Panc1 (cell line): ENCODE measurements around the gene FBXO27. TPM values are rescaled to one million over a fixed set of nuclear protein-coding genes. Genes with fewer than 3 reads are reported as not detected.
A peak's percentile ranks its signal among the peaks of the same experiment; 100 is the strongest.

Experiments used
- ATAC-seq: fragments of 200-7000 bp; cut with Tn5 transposase; 2 replicates; pipeline ENCODE4 v1.9.1; 2020; ENCODE audit warnings: mild to moderate bottlenecking, moderate library complexity
- BruUV-seq: library from RNA; stranded (reverse); fragments of 400-500 nt; replicated peaks from 2 replicates; lab custom pipeline; 2021; lab: Mats Ljungman, UMichigan
- CTCF ChIA-PET: fragments of 300-600 bp; sonication (Branson Sonifier 250); formaldehyde crosslinking; loops from one replicate; lab custom pipeline; 2022; ENCODE audit warnings: antibody characterized with exemption; lab: Charles Lee
- POLR2A ChIA-PET: fragments of 300-600 bp; sonication (Branson Sonifier 250); formaldehyde crosslinking; loops from one replicate; lab custom pipeline; 2022; ENCODE audit warnings: antibody characterized with exemption; lab: Charles Lee
- DNase-seq: peaks from one replicate; pipeline ENCODE4 v3.0.0-alpha.2; 2010; ENCODE audit warnings: low read depth, low spot score
- H3K27ac ChIP-seq: 2 replicates; pipeline ENCODE4 v1.5.1; 2011; ENCODE audit warnings: mild to moderate bottlenecking, low read length, inconsistent platforms
- H3K27me3 ChIP-seq: fragments of 200-500 bp; sonication (Bioruptor generic); 2 replicates; pipeline ENCODE4 v1.6.0; 2014; ENCODE audit warnings: low read length, inconsistent platforms; ENCODE audit not compliant: control insufficient read depth, insufficient read depth
- H3K36me3 ChIP-seq: fragments of 200-500 bp; sonication (Bioruptor generic); 2 replicates; pipeline ENCODE4 v1.5.1; 2014; ENCODE audit warnings: inconsistent platforms, mild to moderate bottlenecking, low read length, moderate library complexity; ENCODE audit not compliant: control insufficient read depth, insufficient read depth
- H3K4me1 ChIP-seq: 2 replicates; pipeline ENCODE4 v1.5.1; 2011; ENCODE audit warnings: inconsistent platforms, mild to moderate bottlenecking, low read length, moderate library complexity; ENCODE audit not compliant: control insufficient read depth, insufficient read depth
- H3K4me3 ChIP-seq, 2 experiments: 2 replicates each; pipeline ENCODE4 v1.5.1; 2011 to 2012; ENCODE audit warnings: low read depth in 2 of 2, low read length in 2 of 2, mild to moderate bottlenecking in 2 of 2, inconsistent platforms in 1 of 2, moderate library complexity in 1 of 2
- H3K9me3 ChIP-seq: fragments of 200-500 bp; sonication (Bioruptor generic); 2 replicates; pipeline ENCODE4 v1.5.1; 2014; ENCODE audit warnings: low read depth, mild to moderate bottlenecking, inconsistent platforms, low read length, moderate library complexity; ENCODE audit not compliant: control insufficient read depth, insufficient read depth
- CTCF ChIP-seq: fragments of 450-650 bp; IDR thresholded peaks from 2 replicates; pipeline ENCODE4 v1.5.1; 2017; ENCODE audit warnings: mild to moderate bottlenecking
- POLR2AphosphoS5 ChIP-seq: IDR thresholded peaks from 2 replicates; pipeline ENCODE4 v1.6.1; 2012; ENCODE audit warnings: mild to moderate bottlenecking, low read depth, low read length, moderate library complexity
- REST ChIP-seq, 2 experiments: IDR thresholded peaks; 2 replicates each; pipeline ENCODE4 v1.6.1; 2011 to 2012; ENCODE audit warnings: low read depth in 2 of 2, control low read depth in 1 of 2, low read length in 1 of 2, mild to moderate bottlenecking in 1 of 2, moderate library complexity in 1 of 2; ENCODE audit not compliant: insufficient read depth in 1 of 2
- SIN3A ChIP-seq: IDR thresholded peaks from 2 replicates; pipeline ENCODE4 v1.6.1; 2012; ENCODE audit warnings: low read depth, mild to moderate bottlenecking, low read length, moderate library complexity, borderline replicate concordance; ENCODE audit not compliant: insufficient read depth
- TCF7L2 ChIP-seq: IDR thresholded peaks from 2 replicates; pipeline ENCODE4 v1.6.1; 2011; ENCODE audit warnings: mild to moderate bottlenecking, low read depth, low read length, inconsistent platforms
- in situ Hi-C: cut with HindIII; loops from 2 replicates; pipeline ENCODE4 v1.10.0; 2016; ENCODE audit warnings: low sequenced_read_pairs, low pct_unique_long_range_greater_than_20kb
- intact Hi-C: fragments of 100-400 bp; cut with micrococcal nuclease; formaldehyde crosslinking; loops from one replicate; pipeline ENCODE4 v1.10.0; 2022; ENCODE audit not compliant: unreplicated experiment
- total RNA-seq: library from RNA; stranded (reverse); gene quantifications from one replicate; pipeline ENCODE4 v1.2.1, GENCODE V29; 2021; ENCODE audit not compliant: unreplicated experiment

FBXO27 gene
- total RNA-seq, 1 experiment from 2014 or later: 443 TPM

DNA sequence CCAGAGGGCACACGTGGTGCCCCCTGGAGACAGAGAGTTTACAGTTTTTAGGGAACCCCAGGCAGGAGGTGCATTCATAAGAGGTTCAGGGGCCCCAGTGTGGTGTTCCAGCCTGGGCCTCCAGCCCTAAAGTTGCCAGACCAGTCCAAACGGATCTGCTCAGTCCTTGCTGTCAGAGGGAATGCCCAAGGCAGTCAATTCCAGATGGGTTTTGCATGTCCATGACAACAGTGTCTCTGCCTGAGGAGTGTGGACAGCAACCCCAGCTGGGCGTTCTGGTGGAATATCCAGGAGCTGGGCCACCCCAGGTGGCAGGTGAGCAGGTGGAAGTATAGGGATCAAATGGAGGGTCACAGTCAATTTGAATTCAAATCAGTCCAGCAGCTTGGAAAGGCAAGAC is 25.3 kb downstream of the FBXO27 start:
- no peak overlapping the region for H3K27ac ChIP-seq
- ATAC-seq: peak; percentile 41; the same call in 1 of the 2 replicates
- intact Hi-C loops: no loop called here
- ChIA-PET POLR2A (no interaction called here), CTCF (no interaction called here)
- no peaks in the 10 kb centered on the region for H3K4me1 ChIP-seq
- H3K36me3 ChIP-seq: no peaks in the 10 kb centered on the region
- in situ Hi-C loops: no loop called here
- no peaks in the 10 kb centered on the region for H3K27me3 ChIP-seq
- BruUV-seq: no TSS peak
- no peaks in the 10 kb centered on the region for H3K9me3 ChIP-seq
- no peak for DNase-seq
- no peak overlapping the region for H3K4me3 ChIP-seq
- TF ChIP-seq REST (IDR thresholded peaks at IDR 0.05; ENCODE audit: insufficient read depth in 1 of 2, low read depth in 2 of 2, low read length in 1 of 2) (no peak), POLR2AphosphoS5 (no peak), SIN3A (no peak), CTCF (no peak), TCF7L2 (no peak)

DNA sequence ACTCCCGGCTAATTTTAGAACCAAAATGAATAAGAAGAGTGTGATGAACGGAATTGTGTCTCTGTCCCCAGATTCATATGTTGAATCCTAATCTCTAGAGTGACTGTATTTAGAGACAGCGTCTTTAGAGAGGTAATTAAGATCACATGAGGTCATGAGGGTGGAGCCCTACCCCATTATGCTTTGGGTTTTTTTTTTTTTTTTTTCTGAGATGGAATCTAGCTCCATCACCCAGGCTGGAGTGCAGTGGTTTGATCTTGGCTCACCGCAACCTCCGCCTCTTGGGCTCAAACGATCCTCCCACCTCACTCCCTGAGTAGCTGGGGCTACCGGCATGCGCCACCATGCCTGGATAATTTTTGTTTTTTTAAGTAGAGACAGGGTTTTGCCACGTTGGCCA is 27.9 kb downstream of the FBXO27 start:
- no peaks in the 10 kb centered on the region for H3K36me3 ChIP-seq
- no peak overlapping the region for H3K27ac ChIP-seq
- H3K9me3 ChIP-seq: no peaks in the 10 kb centered on the region
- POLR2A ChIA-PET: interaction anchor here (0.6 kb wide), 1 partner anchor 28 kb away, joined by 6 read pairs; the partner anchor contains the start of gene FBXO27
- no peaks in the 10 kb centered on the region for H3K27me3 ChIP-seq
- CTCF ChIA-PET: interaction anchor here (0.6 to 0.7 kb wide), 4 partner anchors 20 to 787 kb away, joined by 3 to 12 read pairs (median 8); partner anchors contain the start of gene FBXO17
- no peaks in the 10 kb centered on the region for H3K4me1 ChIP-seq
- DNase-seq: no peak
- intact Hi-C loops: no loop called here
- ATAC-seq: no peak
- TF ChIP-seq SIN3A (no peak), POLR2AphosphoS5 (no peak), REST (IDR thresholded peaks at IDR 0.05; ENCODE audit: insufficient read depth in 1 of 2, low read depth in 2 of 2, low read length in 1 of 2) (no peak)
- no peak overlapping the region for H3K4me3 ChIP-seq
- BruUV-seq: no TSS peak
- in situ Hi-C loops: no loop called here
